GM23338 (cell line): ENCODE results near the gene TTLL5. TPM values are rescaled to one million over a fixed set of nuclear protein-coding genes. Genes with fewer than 3 reads are reported as not detected.

Source experiments
- ATAC-seq: fragments of 200-7000 bp; cut with Tn5 transposase; 3 replicates; pipeline ENCODE4 v1.9.1; 2020
- DNase-seq: peaks from one replicate; pipeline ENCODE4 v3.0.0-alpha.2; 2015; ENCODE audit warnings: low spot score
- H2AFZ ChIP-seq: fragments of 200-600 bp; sonication (generic); 2 replicates; pipeline ENCODE4 v1.8.0; 2016; ENCODE audit warnings: antibody characterized with exemption, mild to moderate bottlenecking, moderate library complexity
- H3F3A ChIP-seq: fragments of 200-600 bp; sonication (generic); replicated peaks from 2 replicates; pipeline ENCODE4 v1.8.0; 2017; ENCODE audit warnings: antibody characterized with exemption, mixed run types, low read depth
- H3K27ac ChIP-seq: fragments of 200-600 bp; sonication (generic); 2 replicates; pipeline ENCODE4 v1.6.1; 2016; ENCODE audit warnings: low read depth
- H3K27me3 ChIP-seq: fragments of 200-600 bp; sonication (generic); 2 replicates; pipeline ENCODE4 v1.8.0; 2016; ENCODE audit warnings: mild to moderate bottlenecking, mixed run types, moderate library complexity; ENCODE audit not compliant: insufficient read depth
- H3K36me3 ChIP-seq: fragments of 200-600 bp; sonication (generic); 2 replicates; pipeline ENCODE4 v1.8.0; 2016; ENCODE audit warnings: mild to moderate bottlenecking; ENCODE audit not compliant: insufficient read depth
- H3K4me1 ChIP-seq: fragments of 200-600 bp; sonication (generic); 2 replicates; pipeline ENCODE4 v1.8.0; 2016; ENCODE audit warnings: mild to moderate bottlenecking, moderate library complexity; ENCODE audit not compliant: insufficient read depth
- H3K4me2 ChIP-seq: fragments of 200-600 bp; sonication (generic); 2 replicates; pipeline ENCODE4 v1.7.1; 2017; ENCODE audit warnings: mixed run types
- H3K4me3 ChIP-seq: fragments of 200-600 bp; sonication (generic); 2 replicates; pipeline ENCODE4 v1.6.1; 2016; ENCODE audit warnings: mixed run types
- H3K79me2 ChIP-seq: fragments of 200-600 bp; sonication (generic); replicated peaks from 2 replicates; pipeline ENCODE4 v1.8.0; 2017; ENCODE audit warnings: mild to moderate bottlenecking; ENCODE audit not compliant: insufficient read depth
- H3K9me2 ChIP-seq: fragments of 200-600 bp; sonication (generic); 2 replicates; pipeline ENCODE4 v1.8.0; 2017; ENCODE audit not compliant: insufficient read depth
- H4K20me1 ChIP-seq: fragments of 200-600 bp; sonication (generic); replicated peaks from 2 replicates; pipeline ENCODE4 v1.8.0; 2017; ENCODE audit warnings: mild to moderate bottlenecking; ENCODE audit not compliant: insufficient read depth
- H3K27ac Mint-ChIP-seq: 2 replicates; pipeline ENCODE4 v1.8.0; 2020; ENCODE audit warnings: inconsistent platforms, mild to moderate bottlenecking, moderate library complexity, mixed read lengths
- H3K27me3 Mint-ChIP-seq: 3 replicates; pipeline ENCODE4 v1.8.0; 2022; ENCODE audit warnings: low read depth, mild to moderate bottlenecking, moderate library complexity, mixed read lengths, inconsistent platforms; ENCODE audit not compliant: insufficient read depth, poor library complexity
- H3K36me3 Mint-ChIP-seq: 3 replicates; pipeline ENCODE4 v1.8.0; 2021; ENCODE audit warnings: low read depth, mild to moderate bottlenecking, inconsistent platforms, moderate library complexity, mixed read lengths
- H3K4me1 Mint-ChIP-seq: 3 replicates; pipeline ENCODE4 v1.8.0; 2020; ENCODE audit warnings: mild to moderate bottlenecking, inconsistent platforms, mixed read lengths
- H3K4me3 Mint-ChIP-seq: 3 replicates; pipeline ENCODE4 v1.8.0; 2021; ENCODE audit warnings: moderate library complexity, mild to moderate bottlenecking, inconsistent platforms, mixed read lengths
- H3K9me3 Mint-ChIP-seq: 3 replicates; pipeline ENCODE4 v1.8.0; 2020; ENCODE audit warnings: moderate library complexity, mild to moderate bottlenecking, inconsistent platforms, mixed read lengths
- EZH2 ChIP-seq: fragments of 200-600 bp; sonication (generic); IDR thresholded peaks from one replicate; pipeline ENCODE4 v1.8.0; 2017; ENCODE audit warnings: antibody characterized with exemption, mild to moderate bottlenecking, low read depth; ENCODE audit not compliant: unreplicated experiment
- EZH2phosphoT487 ChIP-seq: fragments of 200-600 bp; sonication (generic); IDR thresholded peaks from one replicate; pipeline ENCODE4 v1.8.1; 2018; ENCODE audit warnings: antibody characterized with exemption; ENCODE audit not compliant: unreplicated experiment
- JUNB ChIP-seq: IDR thresholded peaks from one replicate; pipeline ENCODE4 v1.6.1; 2016; ENCODE audit warnings: antibody characterized with exemption; ENCODE audit not compliant: unreplicated experiment
- NANOG ChIP-seq: IDR thresholded peaks from 2 replicates; pipeline ENCODE4 v1.6.1; 2016; ENCODE audit warnings: antibody characterized with exemption, borderline replicate concordance
- POLR2AphosphoS5 ChIP-seq: IDR thresholded peaks from 2 replicates; pipeline ENCODE4 v1.6.1; 2016; ENCODE audit warnings: antibody characterized with exemption, low read depth
- STAT1 ChIP-seq: IDR thresholded peaks from one replicate; pipeline ENCODE4 v1.6.1; 2016; ENCODE audit warnings: antibody characterized with exemption; ENCODE audit not compliant: unreplicated experiment
- ZNF114 ChIP-seq: fragments of 250-450 bp; sonication (Bioruptor Pico); IDR thresholded peaks from 2 replicates; pipeline ENCODE4 v1.5.0; 2020; ENCODE audit warnings: mild to moderate bottlenecking, moderate library complexity
- polyA plus RNA-seq: library from polyadenylated mRNA; unstranded; fragments of >200 nt; fragmentation: Nextera tagmentation; extraction: Ambion mirVana; gene quantifications from 2 replicates; pipeline ENCODE4 v1.2.1, GENCODE V29; 2016
- total RNA-seq: library from RNA; depleted of rRNA; stranded (reverse); fragments of >200 nt; shearing (Covaris generic); gene quantifications from 2 replicates; pipeline ENCODE4 v1.2.3, GENCODE V29; 2014
- TF ChIP-seq, protein P1 (sequence below): fragments of 250-450 bp; sonication (Bioruptor Pico); IDR thresholded peaks from 2 replicates; pipeline ENCODE4 v1.5.0; 2020; ENCODE audit warnings: mild to moderate bottlenecking, moderate library complexity
- TF ChIP-seq, protein P2 (sequence below): IDR thresholded peaks from one replicate; pipeline ENCODE4 v1.6.1; 2018; ENCODE audit warnings: antibody characterized with exemption; ENCODE audit not compliant: unreplicated experiment

TTLL5 gene
- total and polyA plus RNA-seq, 2 experiments from 2014 or later: 33.5 to 35.4 TPM

DNA sequence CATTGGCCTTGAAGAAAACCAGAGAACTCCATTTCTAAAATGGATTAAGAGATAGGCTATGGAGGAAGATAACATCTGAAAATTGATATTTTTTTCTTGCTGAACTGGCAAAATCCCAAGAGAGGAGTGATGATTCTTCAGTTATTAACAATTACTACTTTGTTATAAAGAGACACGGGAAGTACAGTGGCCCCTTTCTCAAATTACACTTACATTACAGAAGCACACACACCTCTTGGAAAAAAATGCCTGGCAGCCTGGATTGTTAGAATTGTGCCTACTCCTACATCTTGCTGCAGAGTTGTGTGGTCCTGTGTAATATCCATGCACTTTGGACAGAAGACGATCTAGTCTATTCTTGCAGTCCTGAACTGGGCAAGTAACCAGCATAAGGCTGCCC lies 249.0 kb downstream of the TTLL5 start (continued):
- TF ChIP-seq, protein P1, sequence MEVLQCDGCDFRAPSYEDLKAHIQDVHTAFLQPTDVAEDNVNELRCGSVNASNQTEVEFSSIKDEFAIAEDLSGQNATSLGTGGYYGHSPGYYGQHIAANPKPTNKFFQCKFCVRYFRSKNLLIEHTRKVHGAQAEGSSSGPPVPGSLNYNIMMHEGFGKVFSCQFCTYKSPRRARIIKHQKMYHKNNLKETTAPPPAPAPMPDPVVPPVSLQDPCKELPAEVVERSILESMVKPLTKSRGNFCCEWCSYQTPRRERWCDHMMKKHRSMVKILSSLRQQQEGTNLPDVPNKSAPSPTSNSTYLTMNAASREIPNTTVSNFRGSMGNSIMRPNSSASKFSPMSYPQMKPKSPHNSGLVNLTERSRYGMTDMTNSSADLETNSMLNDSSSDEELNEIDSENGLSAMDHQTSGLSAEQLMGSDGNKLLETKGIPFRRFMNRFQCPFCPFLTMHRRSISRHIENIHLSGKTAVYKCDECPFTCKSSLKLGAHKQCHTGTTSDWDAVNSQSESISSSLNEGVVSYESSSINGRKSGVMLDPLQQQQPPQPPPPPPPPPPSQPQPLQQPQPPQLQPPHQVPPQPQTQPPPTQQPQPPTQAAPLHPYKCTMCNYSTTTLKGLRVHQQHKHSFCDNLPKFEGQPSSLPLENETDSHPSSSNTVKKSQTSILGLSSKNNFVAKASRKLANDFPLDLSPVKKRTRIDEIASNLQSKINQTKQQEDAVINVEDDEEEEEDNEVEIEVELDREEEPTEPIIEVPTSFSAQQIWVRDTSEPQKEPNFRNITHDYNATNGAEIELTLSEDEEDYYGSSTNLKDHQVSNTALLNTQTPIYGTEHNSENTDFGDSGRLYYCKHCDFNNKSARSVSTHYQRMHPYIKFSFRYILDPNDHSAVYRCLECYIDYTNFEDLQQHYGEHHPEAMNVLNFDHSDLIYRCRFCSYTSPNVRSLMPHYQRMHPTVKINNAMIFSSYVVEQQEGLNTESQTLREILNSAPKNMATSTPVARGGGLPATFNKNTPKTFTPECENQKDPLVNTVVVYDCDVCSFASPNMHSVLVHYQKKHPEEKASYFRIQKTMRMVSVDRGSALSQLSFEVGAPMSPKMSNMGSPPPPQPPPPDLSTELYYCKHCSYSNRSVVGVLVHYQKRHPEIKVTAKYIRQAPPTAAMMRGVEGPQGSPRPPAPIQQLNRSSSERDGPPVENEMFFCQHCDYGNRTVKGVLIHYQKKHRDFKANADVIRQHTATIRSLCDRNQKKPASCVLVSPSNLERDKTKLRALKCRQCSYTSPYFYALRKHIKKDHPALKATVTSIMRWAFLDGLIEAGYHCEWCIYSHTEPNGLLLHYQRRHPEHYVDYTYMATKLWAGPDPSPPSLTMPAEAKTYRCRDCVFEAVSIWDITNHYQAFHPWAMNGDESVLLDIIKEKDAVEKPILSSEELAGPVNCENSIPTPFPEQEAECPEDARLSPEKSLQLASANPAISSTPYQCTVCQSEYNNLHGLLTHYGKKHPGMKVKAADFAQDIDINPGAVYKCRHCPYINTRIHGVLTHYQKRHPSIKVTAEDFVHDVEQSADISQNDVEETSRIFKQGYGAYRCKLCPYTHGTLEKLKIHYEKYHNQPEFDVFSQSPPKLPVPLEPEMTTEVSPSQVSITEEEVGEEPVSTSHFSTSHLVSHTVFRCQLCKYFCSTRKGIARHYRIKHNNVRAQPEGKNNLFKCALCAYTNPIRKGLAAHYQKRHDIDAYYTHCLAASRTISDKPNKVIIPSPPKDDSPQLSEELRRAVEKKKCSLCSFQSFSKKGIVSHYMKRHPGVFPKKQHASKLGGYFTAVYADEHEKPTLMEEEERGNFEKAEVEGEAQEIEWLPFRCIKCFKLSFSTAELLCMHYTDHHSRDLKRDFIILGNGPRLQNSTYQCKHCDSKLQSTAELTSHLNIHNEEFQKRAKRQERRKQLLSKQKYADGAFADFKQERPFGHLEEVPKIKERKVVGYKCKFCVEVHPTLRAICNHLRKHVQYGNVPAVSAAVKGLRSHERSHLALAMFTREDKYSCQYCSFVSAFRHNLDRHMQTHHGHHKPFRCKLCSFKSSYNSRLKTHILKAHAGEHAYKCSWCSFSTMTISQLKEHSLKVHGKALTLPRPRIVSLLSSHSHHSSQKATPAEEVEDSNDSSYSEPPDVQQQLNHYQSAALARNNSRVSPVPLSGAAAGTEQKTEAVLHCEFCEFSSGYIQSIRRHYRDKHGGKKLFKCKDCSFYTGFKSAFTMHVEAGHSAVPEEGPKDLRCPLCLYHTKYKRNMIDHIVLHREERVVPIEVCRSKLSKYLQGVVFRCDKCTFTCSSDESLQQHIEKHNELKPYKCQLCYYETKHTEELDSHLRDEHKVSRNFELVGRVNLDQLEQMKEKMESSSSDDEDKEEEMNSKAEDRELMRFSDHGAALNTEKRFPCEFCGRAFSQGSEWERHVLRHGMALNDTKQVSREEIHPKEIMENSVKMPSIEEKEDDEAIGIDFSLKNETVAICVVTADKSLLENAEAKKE (CRISPR knock-in tag): no peak
- TF ChIP-seq, protein P2, sequence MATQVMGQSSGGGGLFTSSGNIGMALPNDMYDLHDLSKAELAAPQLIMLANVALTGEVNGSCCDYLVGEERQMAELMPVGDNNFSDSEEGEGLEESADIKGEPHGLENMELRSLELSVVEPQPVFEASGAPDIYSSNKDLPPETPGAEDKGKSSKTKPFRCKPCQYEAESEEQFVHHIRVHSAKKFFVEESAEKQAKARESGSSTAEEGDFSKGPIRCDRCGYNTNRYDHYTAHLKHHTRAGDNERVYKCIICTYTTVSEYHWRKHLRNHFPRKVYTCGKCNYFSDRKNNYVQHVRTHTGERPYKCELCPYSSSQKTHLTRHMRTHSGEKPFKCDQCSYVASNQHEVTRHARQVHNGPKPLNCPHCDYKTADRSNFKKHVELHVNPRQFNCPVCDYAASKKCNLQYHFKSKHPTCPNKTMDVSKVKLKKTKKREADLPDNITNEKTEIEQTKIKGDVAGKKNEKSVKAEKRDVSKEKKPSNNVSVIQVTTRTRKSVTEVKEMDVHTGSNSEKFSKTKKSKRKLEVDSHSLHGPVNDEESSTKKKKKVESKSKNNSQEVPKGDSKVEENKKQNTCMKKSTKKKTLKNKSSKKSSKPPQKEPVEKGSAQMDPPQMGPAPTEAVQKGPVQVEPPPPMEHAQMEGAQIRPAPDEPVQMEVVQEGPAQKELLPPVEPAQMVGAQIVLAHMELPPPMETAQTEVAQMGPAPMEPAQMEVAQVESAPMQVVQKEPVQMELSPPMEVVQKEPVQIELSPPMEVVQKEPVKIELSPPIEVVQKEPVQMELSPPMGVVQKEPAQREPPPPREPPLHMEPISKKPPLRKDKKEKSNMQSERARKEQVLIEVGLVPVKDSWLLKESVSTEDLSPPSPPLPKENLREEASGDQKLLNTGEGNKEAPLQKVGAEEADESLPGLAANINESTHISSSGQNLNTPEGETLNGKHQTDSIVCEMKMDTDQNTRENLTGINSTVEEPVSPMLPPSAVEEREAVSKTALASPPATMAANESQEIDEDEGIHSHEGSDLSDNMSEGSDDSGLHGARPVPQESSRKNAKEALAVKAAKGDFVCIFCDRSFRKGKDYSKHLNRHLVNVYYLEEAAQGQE: no peak
- TF ChIP-seq EZH2: no peak

DNA sequence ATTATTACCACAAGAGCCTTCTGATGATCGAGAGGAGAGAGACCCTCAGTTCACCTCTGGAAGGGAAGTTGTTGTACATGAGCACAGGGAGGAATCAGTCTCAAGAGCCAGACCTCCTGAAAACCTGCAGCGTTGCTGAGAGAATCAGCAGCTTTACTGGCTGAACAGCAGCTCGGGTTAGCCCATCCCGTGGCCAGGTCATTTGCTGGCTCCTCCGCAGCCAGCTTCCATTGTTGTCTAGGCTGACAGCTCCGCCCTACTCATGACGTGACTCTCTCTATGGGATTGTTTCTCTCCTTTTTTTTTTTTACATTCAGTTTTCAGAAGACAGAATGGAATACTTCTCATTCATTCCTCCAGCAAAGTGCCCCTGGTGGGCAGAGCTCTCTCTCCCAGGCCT lies 250.8 kb downstream of the TTLL5 start:
- Histone ChIP-seq H3K4me1 (peaks cover 24% of the 10 kb centered on the region), H3K27ac (no peak overlapping the region), H3K36me3 (no peaks in the 10 kb centered on the region), H3F3A (no peaks in the 10 kb centered on the region), H3K9me2 (no peaks in the 10 kb centered on the region), H2AFZ (no peak overlapping the region), H3K4me2 (no peak overlapping the region), H3K27me3 (no peaks in the 10 kb centered on the region), H3K4me3 (no peak overlapping the region), H4K20me1 (no peaks in the 10 kb centered on the region), H3K79me2 (no peaks in the 10 kb centered on the region)
- Mint-ChIP-seq H3K9me3 (no peaks in the 10 kb centered on the region), H3K27me3 (peaks cover 2% of the 10 kb centered on the region), H3K4me3 (no peak overlapping the region), H3K4me1 (peaks cover 28% of the 10 kb centered on the region), H3K27ac (no peak overlapping the region), H3K36me3 (no peaks in the 10 kb centered on the region)
- DNase-seq (peak; percentile 81), ATAC-seq (peak; percentile 97)
- TF ChIP-seq POLR2AphosphoS5 (no peak), NANOG (no peak), JUNB (no peak), ZNF114 (CRISPR knock-in tag) (no peak), EZH2 (no peak), STAT1 (no peak), EZH2phosphoT487 (no peak)
